Peyer's patch (tissue), 4 donors: Measurements from ENCODE around the gene ADAM12. TPM values are rescaled to one million over a fixed set of nuclear protein-coding genes. Genes with fewer than 3 reads are reported as not detected.
"Not testable (repeated sequence)": the region's sequence is repeated elsewhere in the genome, so short reads cannot be mapped to it uniquely, and the experiment has no call there.

Experiments
- DNase-seq, 3 donors: peaks; one replicate each; pipeline ENCODE4 v3.0.0-alpha.2; 2017 to 2019
- H3K27ac ChIP-seq, 4 donors: fragments of 200-600 bp; sonication (generic); one replicate each; pipeline ENCODE4 v1.5.1; 2016 to 2019
- H3K27me3 ChIP-seq, 2 donors: fragments of 200-600 bp; sonication (generic); one replicate each; pipeline ENCODE4 v1.5.1; 2019
- H3K36me3 ChIP-seq, 3 donors: fragments of 200-600 bp; sonication (generic); one replicate each; pipeline ENCODE4 v1.5.1; 2016 to 2019
- H3K4me1 ChIP-seq, 4 donors: fragments of 200-600 bp; sonication (generic); one replicate each; pipeline ENCODE4 v1.5.1; 2016 to 2019
- H3K4me3 ChIP-seq, 4 donors: fragments of 200-600 bp; sonication (generic); 1 replicate in 3 of 4; 2 replicates in 1 of 4; pipeline ENCODE4 v1.5.1; 2016 to 2019; ENCODE audit warnings: mild to moderate bottlenecking in 1 of 4
- H3K9me3 ChIP-seq, 4 donors: fragments of 200-600 bp; sonication (generic); one replicate each; pipeline ENCODE4 v1.5.1; 2016 to 2019; ENCODE audit warnings: mild to moderate bottlenecking in 1 of 4
- CTCF ChIP-seq, 6 experiments: fragments of 450-650 bp in 4 of 6; fragments of 200-600 bp in 2 of 6; sonication (generic) in 1 of 6; IDR thresholded peaks; one replicate each; pipeline ENCODE4 v1.5.1; 2017 to 2019; ENCODE audit warnings: antibody characterized with exemption in 6 of 6, mild to moderate bottlenecking in 3 of 6, moderate library complexity in 1 of 6
- POLR2A ChIP-seq, 2 donors: fragments of 450-650 bp; IDR thresholded peaks; one replicate each; pipeline ENCODE4 v1.5.1; 2017; ENCODE audit warnings: antibody characterized with exemption in 2 of 2, mild to moderate bottlenecking in 2 of 2, moderate library complexity in 2 of 2
- total RNA-seq, 4 donors: library from RNA; depleted of rRNA; stranded (reverse); fragments of >200 nt; gene quantifications; one replicate each; pipeline ENCODE4 v1.1.0, GENCODE V29; 2016

The ADAM12 gene
- total RNA-seq, 4 donors from 2014 or later: 0.13 to 2.5 (median 0.66) TPM

GRCh38 chr10:126387041-126387921 is 996 bp downstream of the ADAM12 start:
- H3K27ac ChIP-seq: no peak overlapping the region

GRCh38 chr10:126384269-126384873 is 3.9 kb downstream of the ADAM12 start:
- H3K27me3 ChIP-seq: no peaks in the 10 kb centered on the region
- H3K4me3 ChIP-seq: no peak overlapping the region
- DNase-seq: no peak
- TF ChIP-seq POLR2A (IDR thresholded peaks at IDR 0.05) (no peak), CTCF (IDR thresholded peaks at IDR 0.05) (no peak)
- H3K9me3 ChIP-seq: peaks cover 0 to 4% (median 0%) of the 10 kb centered on the region in 4 donors
- peaks cover 0 to 17% (median 0%) of the 10 kb centered on the region in 4 donors for H3K4me1 ChIP-seq
- no peaks in the 10 kb centered on the region for H3K36me3 ChIP-seq
- no peak overlapping the region for H3K27ac ChIP-seq

More at GRCh38 chr10:126387041-126387921, 996 bp downstream of the ADAM12 start:
- H3K36me3 ChIP-seq: no peaks in the 10 kb centered on the region
- peak; percentile 20 to 68 (median 64) for DNase-seq
- TF ChIP-seq POLR2A (IDR thresholded peaks at IDR 0.05) (no peak), CTCF (IDR thresholded peaks at IDR 0.05) (peak in 4 of 6 experiments; percentile 31 to 65 (median 55))
- peaks cover 0 to 4% (median 0%) of the 10 kb centered on the region in 4 donors for H3K9me3 ChIP-seq
- H3K4me3 ChIP-seq: peak overlapping the region; percentile 17 to 51 (median 39)
- H3K4me1 ChIP-seq: peaks cover 0 to 17% (median 0%) of the 10 kb centered on the region in 4 donors
- no peaks in the 10 kb centered on the region for H3K27me3 ChIP-seq

GRCh38 chr10:126380352-126381076 is 7.8 kb downstream of the ADAM12 start:
- Histone ChIP-seq H3K4me1 (no peaks in the 10 kb centered on the region), H3K9me3 (no peaks in the 10 kb centered on the region), H3K27me3 (no peaks in the 10 kb centered on the region), H3K27ac (no peak overlapping the region), H3K4me3 (no peak overlapping the region), H3K36me3 (no peaks in the 10 kb centered on the region)
- TF ChIP-seq CTCF (IDR thresholded peaks at IDR 0.05) (no peak), POLR2A (IDR thresholded peaks at IDR 0.05) (no peak)
- no peak for DNase-seq

GRCh38 chr10:126379166-126379565 is 9.1 kb downstream of the ADAM12 start:
- H3K27me3 ChIP-seq, H3K9me3 ChIP-seq, H3K4me3 ChIP-seq, DNase-seq, H3K36me3 ChIP-seq, H3K27ac ChIP-seq, H3K4me1 ChIP-seq: not testable (repeated sequence)

- H3K4me1 ChIP-seq: no peaks in the 10 kb centered on the region
- no peak overlapping the region for H3K27ac ChIP-seq
- H3K36me3 ChIP-seq: no peaks in the 10 kb centered on the region
- no peaks in the 10 kb centered on the region for H3K9me3 ChIP-seq
- TF ChIP-seq CTCF (IDR thresholded peaks at IDR 0.05) (no peak), POLR2A (IDR thresholded peaks at IDR 0.05) (no peak)
- H3K4me3 ChIP-seq: no peak overlapping the region
- DNase-seq: no peak
- no peaks in the 10 kb centered on the region for H3K27me3 ChIP-seq
These were observed 11.3 kb downstream of the ADAM12 start for GRCh38 chr10:126376956-126377355.
